Measurements from ENCODE around the gene GJB4.

GJB4 gene

DNA sequence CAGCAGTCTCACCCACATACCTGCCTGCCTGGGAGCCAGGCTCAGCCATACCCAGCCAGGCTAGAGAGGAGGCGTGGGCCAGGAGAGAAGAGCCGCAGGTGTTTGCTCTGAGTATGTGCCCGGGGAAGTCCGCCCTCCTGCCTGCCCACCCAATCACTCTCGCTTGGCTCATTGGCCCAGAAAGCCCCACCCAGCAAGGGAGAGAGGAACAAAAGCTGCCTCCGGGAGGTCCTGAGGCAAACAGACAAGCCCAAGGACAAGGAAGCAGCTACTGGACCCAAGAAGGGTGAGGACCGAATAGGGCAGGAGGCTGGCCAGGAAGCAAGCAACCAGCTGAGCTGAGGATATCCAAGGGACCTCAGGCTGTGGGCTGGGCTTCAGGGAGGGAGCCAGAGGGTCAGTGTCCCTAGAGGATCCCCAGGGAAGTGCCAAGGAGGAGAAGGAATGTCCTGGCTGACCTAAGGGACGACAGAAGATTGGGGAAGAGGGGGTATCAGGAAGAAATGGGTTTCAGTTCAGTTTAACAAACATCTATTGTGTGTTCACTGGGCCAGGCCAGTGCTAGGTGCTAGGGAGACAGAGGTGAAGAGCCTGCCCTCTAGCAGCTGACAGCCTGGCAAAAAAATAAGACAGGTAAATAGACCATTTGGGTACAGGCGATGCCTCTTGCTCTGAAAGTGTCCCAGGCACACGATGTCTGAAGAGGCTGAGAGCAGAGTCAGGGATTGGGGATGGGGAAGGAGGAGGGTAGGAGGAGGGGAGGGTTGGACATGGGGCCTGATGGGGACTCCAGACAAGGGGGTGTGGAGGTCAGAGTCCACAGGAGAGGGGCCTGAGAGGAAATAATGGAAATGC is at the start of gene GJB4:
Gene GJB4, plus strand, starts transcription at position 238 of the 855 bp plus-strand sequence. CDS start 1,515 bp downstream, outside the sequence.
- H3K27me3 ChIP-seq (ENCODE audit: control insufficient read depth, insufficient read depth, low read length): no peaks in the 10 kb centered on the region
- H3K4me3 ChIP-seq (ENCODE audit: low read depth, low read length): no peak within 1 kb of the TSS
- no peaks in the 10 kb centered on the region for H3K9me3 ChIP-seq (ENCODE audit: control insufficient read depth, insufficient read depth, low read length)
- peaks cover 18% of the 10 kb centered on the region for H3K4me1 ChIP-seq (ENCODE audit: control insufficient read depth, insufficient read depth, low read length)
- H3K9ac ChIP-seq (ENCODE audit: low read depth, low read length): no peak within 1 kb of the TSS
- H3K36me3 ChIP-seq (ENCODE audit: control insufficient read depth, insufficient read depth, low read length): no peaks in the 10 kb centered on the region

- H3K36me3 ChIP-seq (ENCODE audit: control insufficient read depth, insufficient read depth, low read length): no peaks in the 10 kb centered on the region
- no peak overlapping the region for H3K4me3 ChIP-seq (ENCODE audit: low read depth, low read length)
- H3K4me1 ChIP-seq (ENCODE audit: control insufficient read depth, insufficient read depth, low read length): no peaks in the 10 kb centered on the region
- no peaks in the 10 kb centered on the region for H3K27me3 ChIP-seq (ENCODE audit: control insufficient read depth, insufficient read depth, low read length)
- H3K9me3 ChIP-seq (ENCODE audit: control insufficient read depth, insufficient read depth, low read length): no peaks in the 10 kb centered on the region
- H3K9ac ChIP-seq (ENCODE audit: low read depth, low read length): no peak overlapping the region
Observed at GRCh38 chr1:34710812-34711211, 48.7 kb upstream of the GJB4 start.

DNA sequence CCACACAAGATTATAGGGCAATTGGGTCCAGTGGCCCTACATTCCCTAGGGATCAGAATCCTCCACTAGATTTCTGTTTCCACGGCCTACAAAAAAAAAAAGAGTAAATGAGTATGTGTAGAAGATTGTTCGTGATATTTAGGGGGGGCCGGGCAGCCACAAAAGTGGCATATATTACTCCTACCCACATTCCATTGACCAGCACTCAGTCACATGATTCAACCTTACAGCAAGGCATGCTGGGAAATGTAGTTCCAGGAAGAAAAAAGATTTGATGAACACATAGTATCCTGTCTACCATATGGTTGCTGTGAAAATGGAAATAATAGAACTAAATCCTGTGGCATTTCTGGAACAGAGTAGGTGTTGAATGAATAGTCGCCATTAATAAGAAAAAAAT is 48.1 kb upstream of the GJB4 start:
- no peaks in the 10 kb centered on the region for H3K4me1 ChIP-seq (ENCODE audit: control insufficient read depth, insufficient read depth, low read length)
- no peak overlapping the region for H3K4me3 ChIP-seq (ENCODE audit: low read depth, low read length)
- no peak overlapping the region for H3K9ac ChIP-seq (ENCODE audit: low read depth, low read length)
- no peaks in the 10 kb centered on the region for H3K9me3 ChIP-seq (ENCODE audit: control insufficient read depth, insufficient read depth, low read length)
- no peaks in the 10 kb centered on the region for H3K36me3 ChIP-seq (ENCODE audit: control insufficient read depth, insufficient read depth, low read length)
- H3K27me3 ChIP-seq (ENCODE audit: control insufficient read depth, insufficient read depth, low read length): no peaks in the 10 kb centered on the region

- Histone ChIP-seq H3K4me1 (ENCODE audit: control insufficient read depth, insufficient read depth, low read length) (no peaks in the 10 kb centered on the region), H3K9me3 (ENCODE audit: control insufficient read depth, insufficient read depth, low read length) (no peaks in the 10 kb centered on the region), H3K36me3 (ENCODE audit: control insufficient read depth, insufficient read depth, low read length) (no peaks in the 10 kb centered on the region), H3K27me3 (ENCODE audit: control insufficient read depth, insufficient read depth, low read length) (no peaks in the 10 kb centered on the region), H3K9ac (ENCODE audit: low read depth, low read length) (no peak overlapping the region), H3K4me3 (ENCODE audit: low read depth, low read length) (no peak overlapping the region)
Observed at GRCh38 chr1:34712007-34712688, 47.4 kb upstream of the GJB4 start.

GRCh38 chr1:34713443-34713842 is 46.1 kb upstream of the GJB4 start:
- no peak overlapping the region for H3K4me3 ChIP-seq (ENCODE audit: low read depth, low read length)

DNA sequence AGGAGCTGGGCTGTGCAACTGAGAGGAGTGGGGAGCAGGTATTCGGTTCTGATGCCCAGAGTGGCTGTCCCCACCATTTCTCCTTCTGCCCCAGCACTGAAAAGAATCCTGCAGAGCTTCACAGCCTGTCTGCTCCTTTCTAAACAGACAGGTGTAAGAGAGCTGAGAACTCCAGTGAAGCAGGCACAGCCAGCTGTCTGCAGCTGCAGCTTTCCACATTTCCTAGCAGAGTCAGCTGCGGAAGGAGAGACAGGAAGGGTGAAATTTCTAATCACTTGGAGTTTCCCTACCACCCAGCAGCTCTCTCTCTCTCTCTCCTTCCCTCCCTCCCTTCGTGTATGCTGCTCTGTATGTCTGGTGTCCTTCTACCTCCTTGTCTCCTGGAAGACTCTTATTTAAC is 45.2 kb upstream of the GJB4 start:
- Histone ChIP-seq H3K9ac (ENCODE audit: low read depth, low read length) (no peak overlapping the region), H3K27me3 (ENCODE audit: control insufficient read depth, insufficient read depth, low read length) (no peaks in the 10 kb centered on the region), H3K9me3 (ENCODE audit: control insufficient read depth, insufficient read depth, low read length) (no peaks in the 10 kb centered on the region), H3K4me3 (ENCODE audit: low read depth, low read length) (no peak overlapping the region), H3K4me1 (ENCODE audit: control insufficient read depth, insufficient read depth, low read length) (no peaks in the 10 kb centered on the region), H3K36me3 (ENCODE audit: control insufficient read depth, insufficient read depth, low read length) (no peaks in the 10 kb centered on the region)

More at GRCh38 chr1:34713443-34713842, 46.1 kb upstream of the GJB4 start:
- H3K4me1 ChIP-seq (ENCODE audit: control insufficient read depth, insufficient read depth, low read length): no peaks in the 10 kb centered on the region
- no peak overlapping the region for H3K9ac ChIP-seq (ENCODE audit: low read depth, low read length)
- H3K9me3 ChIP-seq (ENCODE audit: control insufficient read depth, insufficient read depth, low read length): no peaks in the 10 kb centered on the region
- H3K27me3 ChIP-seq (ENCODE audit: control insufficient read depth, insufficient read depth, low read length): no peaks in the 10 kb centered on the region
- no peaks in the 10 kb centered on the region for H3K36me3 ChIP-seq (ENCODE audit: control insufficient read depth, insufficient read depth, low read length)

GRCh38 chr1:34715139-34715538 is 44.4 kb upstream of the GJB4 start:
- no peaks in the 10 kb centered on the region for H3K4me1 ChIP-seq (ENCODE audit: control insufficient read depth, insufficient read depth, low read length)
- peaks cover 3% of the 10 kb centered on the region for H3K27me3 ChIP-seq (ENCODE audit: control insufficient read depth, insufficient read depth, low read length)
- H3K4me3 ChIP-seq (ENCODE audit: low read depth, low read length): no peak overlapping the region
- no peak overlapping the region for H3K9ac ChIP-seq (ENCODE audit: low read depth, low read length)
- H3K36me3 ChIP-seq (ENCODE audit: control insufficient read depth, insufficient read depth, low read length): no peaks in the 10 kb centered on the region
- H3K9me3 ChIP-seq (ENCODE audit: control insufficient read depth, insufficient read depth, low read length): no peaks in the 10 kb centered on the region

- no peak overlapping the region for H3K4me3 ChIP-seq (ENCODE audit: low read depth, low read length)
- no peaks in the 10 kb centered on the region for H3K4me1 ChIP-seq (ENCODE audit: control insufficient read depth, insufficient read depth, low read length)
- H3K9ac ChIP-seq (ENCODE audit: low read depth, low read length): no peak overlapping the region
- no peaks in the 10 kb centered on the region for H3K36me3 ChIP-seq (ENCODE audit: control insufficient read depth, insufficient read depth, low read length)
- no peaks in the 10 kb centered on the region for H3K9me3 ChIP-seq (ENCODE audit: control insufficient read depth, insufficient read depth, low read length)
- peaks cover 3% of the 10 kb centered on the region for H3K27me3 ChIP-seq (ENCODE audit: control insufficient read depth, insufficient read depth, low read length)
Observed at GRCh38 chr1:34721241-34721640, 38.3 kb upstream of the GJB4 start.

- Histone ChIP-seq H3K9me3 (ENCODE audit: control insufficient read depth, insufficient read depth, low read length) (no peaks in the 10 kb centered on the region), H3K27me3 (ENCODE audit: control insufficient read depth, insufficient read depth, low read length) (peaks cover 3% of the 10 kb centered on the region)
Observed at GRCh38 chr1:34721646-34722355, 37.7 kb upstream of the GJB4 start.

DNA sequence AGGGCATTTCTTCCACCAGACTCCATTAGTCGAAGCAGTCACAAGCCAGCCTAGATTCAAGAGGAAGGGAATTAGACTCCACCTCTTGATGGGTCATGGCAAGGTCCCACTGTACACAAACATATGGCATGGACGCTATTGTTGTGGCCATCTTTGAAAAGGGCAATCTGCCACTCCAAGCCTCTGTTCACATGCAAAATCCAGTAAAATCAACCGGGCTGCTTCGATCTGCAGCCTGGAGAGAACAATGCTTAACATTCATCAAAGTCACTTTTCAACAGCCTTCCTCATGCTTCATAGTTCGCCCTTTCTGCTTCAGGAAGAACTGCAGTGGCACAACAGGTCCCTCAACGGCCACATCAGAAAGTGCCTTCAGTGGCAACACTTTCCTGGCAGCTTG is 32.7 kb upstream of the GJB4 start:
- Histone ChIP-seq H3K9me3 (ENCODE audit: control insufficient read depth, insufficient read depth, low read length) (no peaks in the 10 kb centered on the region), H3K4me3 (ENCODE audit: low read depth, low read length) (no peak overlapping the region), H3K9ac (ENCODE audit: low read depth, low read length) (no peak overlapping the region), H3K36me3 (ENCODE audit: control insufficient read depth, insufficient read depth, low read length) (no peaks in the 10 kb centered on the region), H3K27me3 (ENCODE audit: control insufficient read depth, insufficient read depth, low read length) (no peaks in the 10 kb centered on the region), H3K4me1 (ENCODE audit: control insufficient read depth, insufficient read depth, low read length) (no peaks in the 10 kb centered on the region)

More at GRCh38 chr1:34721646-34722355, 37.7 kb upstream of the GJB4 start:
- H3K9ac ChIP-seq (ENCODE audit: low read depth, low read length): no peak overlapping the region
- H3K4me3 ChIP-seq (ENCODE audit: low read depth, low read length): no peak overlapping the region
- no peaks in the 10 kb centered on the region for H3K4me1 ChIP-seq (ENCODE audit: control insufficient read depth, insufficient read depth, low read length)
- H3K36me3 ChIP-seq (ENCODE audit: control insufficient read depth, insufficient read depth, low read length): no peaks in the 10 kb centered on the region

GRCh38 chr1:34730485-34730884 is 29.1 kb upstream of the GJB4 start:
- Histone ChIP-seq H3K9me3 (ENCODE audit: control insufficient read depth, insufficient read depth, low read length) (no peaks in the 10 kb centered on the region), H3K27me3 (ENCODE audit: control insufficient read depth, insufficient read depth, low read length) (no peaks in the 10 kb centered on the region), H3K4me1 (ENCODE audit: control insufficient read depth, insufficient read depth, low read length) (no peaks in the 10 kb centered on the region), H3K9ac (ENCODE audit: low read depth, low read length) (no peak overlapping the region), H3K4me3 (ENCODE audit: low read depth, low read length) (no peak overlapping the region), H3K36me3 (ENCODE audit: control insufficient read depth, insufficient read depth, low read length) (no peaks in the 10 kb centered on the region)
